ENCODE measurements around the gene MSRB3. TPM values are rescaled to one million over a fixed set of nuclear protein-coding genes. Genes with fewer than 3 reads are reported as not detected.

MSRB3 gene
- total RNA-seq, 1 experiment from 2014 or later: 1.8 TPM

DNA sequence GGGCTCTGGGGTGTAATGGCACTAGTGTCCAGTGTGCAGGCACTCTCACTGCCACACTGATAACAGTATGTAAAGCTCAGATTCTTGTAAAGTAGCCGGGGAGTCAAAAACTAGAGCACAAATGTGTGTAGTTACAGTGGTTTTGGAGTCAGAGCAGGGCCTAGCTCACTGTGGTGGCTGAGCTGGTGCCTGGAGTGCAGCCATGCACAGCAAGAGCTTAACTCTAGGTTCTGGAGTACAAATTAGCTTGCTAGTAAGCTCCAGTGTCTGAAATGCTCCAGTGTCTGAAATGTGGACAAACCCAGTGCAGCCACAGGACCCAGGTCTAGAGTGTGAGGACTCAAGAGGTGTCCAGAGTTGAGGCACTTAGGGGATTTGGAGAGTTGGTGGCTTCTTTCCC lies 149.2 kb downstream of the MSRB3 start (continued):
- TF ChIP-seq, protein P1, sequence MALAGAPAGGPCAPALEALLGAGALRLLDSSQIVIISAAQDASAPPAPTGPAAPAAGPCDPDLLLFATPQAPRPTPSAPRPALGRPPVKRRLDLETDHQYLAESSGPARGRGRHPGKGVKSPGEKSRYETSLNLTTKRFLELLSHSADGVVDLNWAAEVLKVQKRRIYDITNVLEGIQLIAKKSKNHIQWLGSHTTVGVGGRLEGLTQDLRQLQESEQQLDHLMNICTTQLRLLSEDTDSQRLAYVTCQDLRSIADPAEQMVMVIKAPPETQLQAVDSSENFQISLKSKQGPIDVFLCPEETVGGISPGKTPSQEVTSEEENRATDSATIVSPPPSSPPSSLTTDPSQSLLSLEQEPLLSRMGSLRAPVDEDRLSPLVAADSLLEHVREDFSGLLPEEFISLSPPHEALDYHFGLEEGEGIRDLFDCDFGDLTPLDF (CRISPR knock-in tag; IDR thresholded peaks at IDR 0.05): no peak
- TF ChIP-seq, protein P2, sequence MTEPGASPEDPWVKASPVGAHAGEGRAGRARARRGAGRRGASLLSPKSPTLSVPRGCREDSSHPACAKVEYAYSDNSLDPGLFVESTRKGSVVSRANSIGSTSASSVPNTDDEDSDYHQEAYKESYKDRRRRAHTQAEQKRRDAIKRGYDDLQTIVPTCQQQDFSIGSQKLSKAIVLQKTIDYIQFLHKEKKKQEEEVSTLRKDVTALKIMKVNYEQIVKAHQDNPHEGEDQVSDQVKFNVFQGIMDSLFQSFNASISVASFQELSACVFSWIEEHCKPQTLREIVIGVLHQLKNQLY (CRISPR knock-in tag; IDR thresholded peaks at IDR 0.05): no peak
- TF ChIP-seq ZNF423 (CRISPR knock-in tag; IDR thresholded peaks at IDR 0.05) (no peak), FOXK1 (CRISPR knock-in tag; IDR thresholded peaks at IDR 0.05) (no peak)
- TF ChIP-seq, protein P3, sequence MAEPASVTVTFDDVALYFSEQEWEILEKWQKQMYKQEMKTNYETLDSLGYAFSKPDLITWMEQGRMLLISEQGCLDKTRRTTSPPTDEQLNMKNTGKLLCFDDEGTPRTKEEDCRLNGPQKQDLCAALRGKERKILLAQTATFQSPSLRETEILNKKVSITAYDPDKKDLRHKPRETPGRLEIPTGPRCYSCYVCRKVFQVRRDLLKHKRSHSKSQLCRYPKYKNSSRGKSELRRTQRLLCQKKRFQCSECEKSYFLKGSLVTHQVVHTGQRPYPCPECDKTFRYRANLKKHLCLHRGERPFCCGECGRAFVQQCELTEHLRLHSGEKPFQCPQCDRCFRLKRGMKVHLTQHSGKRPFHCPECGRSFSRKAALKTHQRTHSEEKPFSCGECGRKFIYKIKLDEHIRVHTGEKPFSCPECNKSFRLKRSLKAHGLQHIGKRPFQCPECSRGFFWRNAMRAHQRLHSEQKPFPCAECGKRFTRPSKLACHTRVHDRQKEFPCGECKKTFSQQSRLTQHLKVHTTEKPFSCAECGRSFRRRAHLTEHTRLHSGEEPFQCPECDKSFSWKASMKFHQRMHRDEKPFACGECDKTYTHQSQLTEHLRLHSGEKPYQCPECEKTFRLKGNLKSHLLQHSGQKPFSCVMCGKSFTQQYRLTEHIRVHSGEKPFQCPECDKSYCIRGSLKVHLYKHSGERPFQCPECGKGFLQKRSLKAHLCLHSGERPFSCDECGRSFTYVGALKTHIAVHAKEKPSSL (CRISPR knock-in tag; conservative IDR thresholded peaks at IDR 0.05): no peak

DNA sequence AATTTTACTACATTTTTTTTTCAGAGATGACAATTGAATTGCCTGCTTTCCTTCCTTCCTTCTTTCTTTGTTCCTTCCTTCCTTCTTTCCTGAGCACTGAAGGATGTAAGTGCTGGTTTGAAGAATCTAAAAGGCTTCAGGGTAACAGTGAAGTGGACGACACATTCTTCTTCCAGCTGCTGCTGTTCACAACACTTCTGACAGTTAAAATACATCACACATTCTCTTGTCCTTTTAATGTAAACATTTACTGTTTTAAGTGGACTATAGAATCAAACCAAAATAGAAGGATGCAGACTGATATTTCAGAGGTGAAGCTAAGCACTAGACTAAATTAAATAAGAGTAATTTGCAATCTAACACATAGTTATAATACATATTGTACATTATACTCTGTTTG lies 151.5 kb downstream of the MSRB3 start:
- H3K9me3 Mint-ChIP-seq: peaks cover 11% of the 10 kb centered on the region
- H3K27ac Mint-ChIP-seq: no peak overlapping the region
- POLR2A ChIA-PET: no interaction called here
- DNase-seq (ENCODE audit: low spot score) (no peak), ATAC-seq (no peak)
- H3K36me3 Mint-ChIP-seq: peaks cover 7% of the 10 kb centered on the region; the same call in 1 of the 2 replicates
- H3K4me3 Mint-ChIP-seq: no peak overlapping the region
- H3K4me1 Mint-ChIP-seq: peaks cover 20% of the 10 kb centered on the region
- no peaks in the 10 kb centered on the region; the same call in 1 of the 2 replicates for H3K27me3 Mint-ChIP-seq (ENCODE audit: low read depth)
- CTCF ChIA-PET: no interaction called here
- TF ChIP-seq, protein P4, sequence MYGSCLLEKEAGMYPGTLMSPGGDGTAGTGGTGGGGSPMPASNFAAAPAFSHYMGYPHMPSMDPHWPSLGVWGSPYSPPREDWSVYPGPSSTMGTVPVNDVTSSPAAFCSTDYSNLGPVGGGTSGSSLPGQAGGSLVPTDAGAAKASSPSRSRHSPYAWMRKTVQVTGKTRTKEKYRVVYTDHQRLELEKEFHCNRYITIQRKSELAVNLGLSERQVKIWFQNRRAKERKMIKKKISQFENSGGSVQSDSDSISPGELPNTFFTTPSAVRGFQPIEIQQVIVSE (CRISPR knock-in tag; IDR thresholded peaks at IDR 0.05; ENCODE audit: borderline replicate concordance): no peak
- TF ChIP-seq, protein P5, sequence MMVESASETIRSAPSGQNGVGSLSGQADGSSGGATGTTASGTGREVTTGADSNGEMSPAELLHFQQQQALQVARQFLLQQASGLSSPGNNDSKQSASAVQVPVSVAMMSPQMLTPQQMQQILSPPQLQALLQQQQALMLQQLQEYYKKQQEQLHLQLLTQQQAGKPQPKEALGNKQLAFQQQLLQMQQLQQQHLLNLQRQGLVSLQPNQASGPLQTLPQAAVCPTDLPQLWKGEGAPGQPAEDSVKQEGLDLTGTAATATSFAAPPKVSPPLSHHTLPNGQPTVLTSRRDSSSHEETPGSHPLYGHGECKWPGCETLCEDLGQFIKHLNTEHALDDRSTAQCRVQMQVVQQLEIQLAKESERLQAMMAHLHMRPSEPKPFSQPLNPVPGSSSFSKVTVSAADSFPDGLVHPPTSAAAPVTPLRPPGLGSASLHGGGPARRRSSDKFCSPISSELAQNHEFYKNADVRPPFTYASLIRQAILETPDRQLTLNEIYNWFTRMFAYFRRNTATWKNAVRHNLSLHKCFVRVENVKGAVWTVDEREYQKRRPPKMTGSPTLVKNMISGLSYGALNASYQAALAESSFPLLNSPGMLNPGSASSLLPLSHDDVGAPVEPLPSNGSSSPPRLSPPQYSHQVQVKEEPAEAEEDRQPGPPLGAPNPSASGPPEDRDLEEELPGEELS (CRISPR knock-in tag; IDR thresholded peaks at IDR 0.05): no peak
- TF ChIP-seq ESRRA (CRISPR knock-in tag; IDR thresholded peaks at IDR 0.05; ENCODE audit: borderline replicate concordance) (no peak), FOXP1 (CRISPR knock-in tag; IDR thresholded peaks at IDR 0.05; ENCODE audit: borderline replicate concordance) (no peak), SMAD3 (CRISPR knock-in tag; IDR thresholded peaks at IDR 0.05; ENCODE audit: borderline replicate concordance) (no peak), NR3C1 (CRISPR knock-in tag; conservative IDR thresholded peaks at IDR 0.05; ENCODE audit: low read depth) (no peak), JUN (CRISPR knock-in tag; IDR thresholded peaks at IDR 0.05) (no peak), CREB1 (CRISPR knock-in tag; IDR thresholded peaks at IDR 0.05) (no peak), JAZF1 (CRISPR knock-in tag; IDR thresholded peaks at IDR 0.05) (no peak)
- TF ChIP-seq, protein P6, sequence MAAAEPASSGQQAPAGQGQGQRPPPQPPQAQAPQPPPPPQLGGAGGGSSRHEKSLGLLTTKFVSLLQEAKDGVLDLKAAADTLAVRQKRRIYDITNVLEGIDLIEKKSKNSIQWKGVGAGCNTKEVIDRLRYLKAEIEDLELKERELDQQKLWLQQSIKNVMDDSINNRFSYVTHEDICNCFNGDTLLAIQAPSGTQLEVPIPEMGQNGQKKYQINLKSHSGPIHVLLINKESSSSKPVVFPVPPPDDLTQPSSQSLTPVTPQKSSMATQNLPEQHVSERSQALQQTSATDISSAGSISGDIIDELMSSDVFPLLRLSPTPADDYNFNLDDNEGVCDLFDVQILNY (CRISPR knock-in tag; IDR thresholded peaks at IDR 0.05): no peak
- TF ChIP-seq, protein P7, sequence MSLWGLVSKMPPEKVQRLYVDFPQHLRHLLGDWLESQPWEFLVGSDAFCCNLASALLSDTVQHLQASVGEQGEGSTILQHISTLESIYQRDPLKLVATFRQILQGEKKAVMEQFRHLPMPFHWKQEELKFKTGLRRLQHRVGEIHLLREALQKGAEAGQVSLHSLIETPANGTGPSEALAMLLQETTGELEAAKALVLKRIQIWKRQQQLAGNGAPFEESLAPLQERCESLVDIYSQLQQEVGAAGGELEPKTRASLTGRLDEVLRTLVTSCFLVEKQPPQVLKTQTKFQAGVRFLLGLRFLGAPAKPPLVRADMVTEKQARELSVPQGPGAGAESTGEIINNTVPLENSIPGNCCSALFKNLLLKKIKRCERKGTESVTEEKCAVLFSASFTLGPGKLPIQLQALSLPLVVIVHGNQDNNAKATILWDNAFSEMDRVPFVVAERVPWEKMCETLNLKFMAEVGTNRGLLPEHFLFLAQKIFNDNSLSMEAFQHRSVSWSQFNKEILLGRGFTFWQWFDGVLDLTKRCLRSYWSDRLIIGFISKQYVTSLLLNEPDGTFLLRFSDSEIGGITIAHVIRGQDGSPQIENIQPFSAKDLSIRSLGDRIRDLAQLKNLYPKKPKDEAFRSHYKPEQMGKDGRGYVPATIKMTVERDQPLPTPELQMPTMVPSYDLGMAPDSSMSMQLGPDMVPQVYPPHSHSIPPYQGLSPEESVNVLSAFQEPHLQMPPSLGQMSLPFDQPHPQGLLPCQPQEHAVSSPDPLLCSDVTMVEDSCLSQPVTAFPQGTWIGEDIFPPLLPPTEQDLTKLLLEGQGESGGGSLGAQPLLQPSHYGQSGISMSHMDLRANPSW (CRISPR knock-in tag; conservative IDR thresholded peaks at IDR 0.05; ENCODE audit: low read depth): no peak
- TF ChIP-seq, protein P1 (CRISPR knock-in tag; IDR thresholded peaks at IDR 0.05): no peak
- TF ChIP-seq, protein P8, sequence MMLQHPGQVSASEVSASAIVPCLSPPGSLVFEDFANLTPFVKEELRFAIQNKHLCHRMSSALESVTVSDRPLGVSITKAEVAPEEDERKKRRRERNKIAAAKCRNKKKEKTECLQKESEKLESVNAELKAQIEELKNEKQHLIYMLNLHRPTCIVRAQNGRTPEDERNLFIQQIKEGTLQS (CRISPR knock-in tag; conservative IDR thresholded peaks at IDR 0.05): no peak
- TF ChIP-seq, protein P9, sequence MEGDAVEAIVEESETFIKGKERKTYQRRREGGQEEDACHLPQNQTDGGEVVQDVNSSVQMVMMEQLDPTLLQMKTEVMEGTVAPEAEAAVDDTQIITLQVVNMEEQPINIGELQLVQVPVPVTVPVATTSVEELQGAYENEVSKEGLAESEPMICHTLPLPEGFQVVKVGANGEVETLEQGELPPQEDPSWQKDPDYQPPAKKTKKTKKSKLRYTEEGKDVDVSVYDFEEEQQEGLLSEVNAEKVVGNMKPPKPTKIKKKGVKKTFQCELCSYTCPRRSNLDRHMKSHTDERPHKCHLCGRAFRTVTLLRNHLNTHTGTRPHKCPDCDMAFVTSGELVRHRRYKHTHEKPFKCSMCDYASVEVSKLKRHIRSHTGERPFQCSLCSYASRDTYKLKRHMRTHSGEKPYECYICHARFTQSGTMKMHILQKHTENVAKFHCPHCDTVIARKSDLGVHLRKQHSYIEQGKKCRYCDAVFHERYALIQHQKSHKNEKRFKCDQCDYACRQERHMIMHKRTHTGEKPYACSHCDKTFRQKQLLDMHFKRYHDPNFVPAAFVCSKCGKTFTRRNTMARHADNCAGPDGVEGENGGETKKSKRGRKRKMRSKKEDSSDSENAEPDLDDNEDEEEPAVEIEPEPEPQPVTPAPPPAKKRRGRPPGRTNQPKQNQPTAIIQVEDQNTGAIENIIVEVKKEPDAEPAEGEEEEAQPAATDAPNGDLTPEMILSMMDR (IDR thresholded peaks at IDR 0.05): no peak
